Karpas-422 (cell line): ENCODE measurements around the gene TAS2R38. TPM values are rescaled to one million over a fixed set of nuclear protein-coding genes. Genes with fewer than 3 reads are reported as not detected.
"Not testable (repeated sequence)": the region's sequence is repeated elsewhere in the genome, so short reads cannot be mapped to it uniquely, and the experiment has no call there.

Experiments
- DNase-seq: peaks from one replicate; pipeline ENCODE4 v3.0.0-alpha.2; 2015
- H2AFZ ChIP-seq: fragments of 200-600 bp; sonication (generic); 2 replicates; pipeline ENCODE4 v1.6.1; 2014; ENCODE audit warnings: antibody characterized with exemption, low read length, mixed read lengths
- H3K27ac ChIP-seq: fragments of 200-600 bp; sonication (generic); 2 replicates; pipeline ENCODE4 v1.5.1; 2014; ENCODE audit warnings: mild to moderate bottlenecking, low read length, moderate library complexity
- H3K27me3 ChIP-seq: fragments of 200-600 bp; sonication (generic); 2 replicates; pipeline ENCODE4 v1.6.1; 2014; ENCODE audit warnings: low read length, mixed read lengths
- H3K36me3 ChIP-seq: fragments of 200-600 bp; sonication (generic); 2 replicates; pipeline ENCODE4 v1.6.1; 2014; ENCODE audit warnings: low read length, mixed read lengths; ENCODE audit not compliant: insufficient read depth
- H3K4me1 ChIP-seq: fragments of 200-600 bp; sonication (generic); 2 replicates; pipeline ENCODE4 v1.6.1; 2014; ENCODE audit warnings: mild to moderate bottlenecking, low read length, mixed read lengths
- H3K4me2 ChIP-seq: fragments of 200-600 bp; sonication (generic); 2 replicates; pipeline ENCODE4 v1.6.1; 2014; ENCODE audit warnings: low read length, low read depth, mild to moderate bottlenecking; ENCODE audit not compliant: poor library complexity, severe bottlenecking
- H3K4me3 ChIP-seq: fragments of 200-600 bp; sonication (generic); 2 replicates; pipeline ENCODE4 v1.5.1; 2014; ENCODE audit warnings: mild to moderate bottlenecking, antibody characterized with exemption, low read length, mixed read lengths
- H3K79me2 ChIP-seq: fragments of 200-600 bp; sonication (generic); 2 replicates; pipeline ENCODE4 v1.6.1; 2014; ENCODE audit warnings: mild to moderate bottlenecking, low read length, mixed read lengths
- H3K9ac ChIP-seq: fragments of 200-600 bp; sonication (generic); 2 replicates; pipeline ENCODE4 v1.6.0; 2014; ENCODE audit warnings: low read length
- H3K9me2 ChIP-seq: fragments of 200-600 bp; sonication (generic), shearing (Covaris generic); replicated peaks from 2 replicates; pipeline ENCODE4 v1.6.0; 2014; ENCODE audit warnings: mild to moderate bottlenecking, low read length, moderate library complexity; ENCODE audit not compliant: insufficient read depth
- H3K9me3 ChIP-seq: fragments of 300-700, 200-600 bp; sonication (generic); 2 replicates; pipeline ENCODE4 v1.6.1; 2014; ENCODE audit warnings: low read length, mixed read lengths
- H4K20me1 ChIP-seq: fragments of 200-600 bp; sonication (generic); 2 replicates; pipeline ENCODE4 v1.6.1; 2014; ENCODE audit warnings: mild to moderate bottlenecking, antibody characterized with exemption, low read length, low read depth; ENCODE audit not compliant: insufficient read depth
- total RNA-seq: library from RNA; depleted of rRNA; stranded (reverse); fragments of >200 nt; shearing (Covaris generic); gene quantifications from 2 replicates; pipeline ENCODE4 v1.2.3, GENCODE V29; 2014; ENCODE audit warnings: low replicate concordance

The TAS2R38 gene
- total RNA-seq, 1 experiment from 2014 or later, result not detected

GRCh38 chr7:141987803-141988202 is 14.2 kb upstream of the TAS2R38 start:
- not testable (repeated sequence) for H3K9ac ChIP-seq, DNase-seq, H3K9me3 ChIP-seq, H2AFZ ChIP-seq, H3K9me2 ChIP-seq, H3K4me1 ChIP-seq, H3K4me2 ChIP-seq, H3K79me2 ChIP-seq, H4K20me1 ChIP-seq, H3K36me3 ChIP-seq, H3K27ac ChIP-seq, H3K4me3 ChIP-seq, H3K27me3 ChIP-seq

DNA sequence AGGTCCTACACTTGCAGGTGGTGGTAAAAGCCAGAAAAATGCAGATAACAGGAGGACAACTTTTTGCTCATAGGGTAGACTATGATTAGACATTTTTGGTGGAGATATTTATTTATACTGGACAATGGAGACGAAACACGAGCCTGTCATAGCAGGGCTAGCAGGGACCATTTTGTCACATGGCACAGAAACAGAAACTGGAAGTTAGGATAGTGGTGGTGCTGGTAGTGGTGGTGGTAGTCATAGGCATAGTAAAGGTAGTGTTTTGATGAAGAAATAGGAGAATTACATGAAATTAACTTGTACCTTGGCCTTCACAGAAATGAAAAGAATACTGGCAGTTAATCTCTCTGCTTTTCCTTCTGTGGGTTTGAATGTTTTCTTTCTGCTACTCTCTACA is 13.3 kb upstream of the TAS2R38 start:
- Histone ChIP-seq H3K36me3 (no peaks in the 10 kb centered on the region), H3K79me2 (no peaks in the 10 kb centered on the region), H3K4me1 (no peaks in the 10 kb centered on the region), H2AFZ (no peak overlapping the region), H3K9me2 (no peaks in the 10 kb centered on the region), H3K4me3 (no peak overlapping the region), H4K20me1 (no peaks in the 10 kb centered on the region), H3K4me2 (no peak overlapping the region), H3K9ac (no peak overlapping the region), H3K27ac (no peak overlapping the region), H3K9me3 (no peaks in the 10 kb centered on the region), H3K27me3 (no peaks in the 10 kb centered on the region)
- no peak for DNase-seq

DNA sequence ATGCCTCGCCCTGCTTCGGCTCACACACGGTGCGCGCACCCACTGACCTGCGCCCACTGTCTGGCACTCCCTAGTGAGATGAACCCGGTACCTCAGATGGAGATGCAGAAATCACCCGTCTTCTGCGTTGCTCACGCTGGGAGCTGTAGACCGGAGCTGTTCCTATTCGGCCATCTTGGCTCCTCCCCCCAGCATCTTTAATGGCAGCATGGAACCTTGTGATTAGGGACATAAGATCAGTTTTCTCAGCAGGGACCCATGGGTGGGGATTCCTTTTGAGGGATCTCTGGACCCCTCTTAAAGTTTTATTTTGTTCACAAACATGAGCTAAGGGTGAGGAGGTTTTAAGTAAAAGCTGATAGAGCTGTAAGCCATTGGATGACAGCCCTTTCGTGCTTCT is 12.4 kb upstream of the TAS2R38 start:
- not testable (repeated sequence) for DNase-seq, H3K9ac ChIP-seq, H2AFZ ChIP-seq, H3K9me3 ChIP-seq, H3K4me2 ChIP-seq, H4K20me1 ChIP-seq, H3K9me2 ChIP-seq, H3K36me3 ChIP-seq, H3K4me3 ChIP-seq, H3K27me3 ChIP-seq, H3K27ac ChIP-seq, H3K79me2 ChIP-seq, H3K4me1 ChIP-seq

DNA sequence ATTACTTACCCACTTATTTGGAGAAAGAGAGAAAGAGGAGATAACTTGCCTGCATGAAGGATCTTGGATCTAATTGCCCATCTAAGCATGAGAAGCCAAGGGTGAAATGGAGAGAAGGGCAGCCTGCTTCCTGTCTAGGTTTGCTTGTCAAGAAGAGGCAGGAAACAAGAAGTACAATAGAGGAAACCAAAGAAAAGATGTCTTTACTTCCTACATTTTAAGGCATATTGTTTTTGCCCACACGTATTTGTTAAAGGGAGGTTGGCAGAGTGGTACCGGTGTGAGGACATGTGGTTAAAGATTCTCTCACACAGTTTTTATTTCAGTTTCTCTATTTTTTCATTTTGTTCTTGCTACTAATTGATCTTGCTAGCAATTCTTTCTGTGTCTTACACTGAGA is 6.0 kb upstream of the TAS2R38 start:
- Histone ChIP-seq H3K27ac (no peak overlapping the region), H3K36me3 (no peaks in the 10 kb centered on the region), H3K27me3 (no peaks in the 10 kb centered on the region), H3K4me3 (no peak overlapping the region), H3K9ac (no peak overlapping the region), H3K9me3 (no peaks in the 10 kb centered on the region), H4K20me1 (no peaks in the 10 kb centered on the region), H3K9me2 (no peaks in the 10 kb centered on the region), H3K79me2 (no peaks in the 10 kb centered on the region), H3K4me1 (peaks cover 3% of the 10 kb centered on the region), H3K4me2 (no peak overlapping the region), H2AFZ (no peak overlapping the region)
- DNase-seq, result no peak

- Histone ChIP-seq H3K9me3 (no peaks in the 10 kb centered on the region), H4K20me1 (no peaks in the 10 kb centered on the region), H3K27me3 (no peaks in the 10 kb centered on the region), H3K27ac (no peak overlapping the region), H3K36me3 (no peaks in the 10 kb centered on the region), H3K79me2 (no peaks in the 10 kb centered on the region), H3K9me2 (no peaks in the 10 kb centered on the region), H3K4me2 (no peak overlapping the region), H3K4me3 (no peak overlapping the region), H3K9ac (no peak overlapping the region), H3K4me1 (peaks cover 15% of the 10 kb centered on the region), H2AFZ (no peak overlapping the region)
- DNase-seq, result no peak
These were observed 4.8 kb upstream of the TAS2R38 start for GRCh38 chr7:141978351-141978750.

GRCh38 chr7:141976524-141977245 is 3.1 kb upstream of the TAS2R38 start:
- Histone ChIP-seq H3K27me3 (no peaks in the 10 kb centered on the region), H3K36me3 (no peaks in the 10 kb centered on the region), H3K27ac (no peak overlapping the region), H3K79me2 (no peaks in the 10 kb centered on the region), H2AFZ (no peak overlapping the region), H3K4me1 (peaks cover 19% of the 10 kb centered on the region), H3K9me2 (no peaks in the 10 kb centered on the region), H3K9ac (no peak overlapping the region), H3K4me3 (no peak overlapping the region), H3K4me2 (no peak overlapping the region), H3K9me3 (no peaks in the 10 kb centered on the region), H4K20me1 (no peaks in the 10 kb centered on the region)
- DNase-seq, result no peak

- no peak overlapping the region for H2AFZ ChIP-seq
- H4K20me1 ChIP-seq, result no peaks in the 10 kb centered on the region
- H3K36me3 ChIP-seq, result no peaks in the 10 kb centered on the region
- H3K9me3 ChIP-seq, result no peaks in the 10 kb centered on the region
- H3K79me2 ChIP-seq, result no peaks in the 10 kb centered on the region
- H3K4me3 ChIP-seq, result no peak overlapping the region
- H3K4me2 ChIP-seq, result no peak overlapping the region
- H3K9ac ChIP-seq, result no peak overlapping the region
- no peaks in the 10 kb centered on the region for H3K27me3 ChIP-seq
- peak; percentile 84 for DNase-seq
- peaks cover 19% of the 10 kb centered on the region for H3K4me1 ChIP-seq
- H3K27ac ChIP-seq, result no peak overlapping the region
- no peaks in the 10 kb centered on the region for H3K9me2 ChIP-seq
These were observed 2.4 kb upstream of the TAS2R38 start for GRCh38 chr7:141975806-141976523.

- H3K36me3 ChIP-seq, result no peaks in the 10 kb centered on the region
- H3K4me1 ChIP-seq, result peaks cover 19% of the 10 kb centered on the region
- H3K27me3 ChIP-seq, result no peaks in the 10 kb centered on the region
- peak overlapping the region; percentile 23 for H3K4me2 ChIP-seq
- no peak overlapping the region for H3K4me3 ChIP-seq
- H3K9ac ChIP-seq, result no peak overlapping the region
- no peak overlapping the region for H2AFZ ChIP-seq
- DNase-seq, result peak; percentile 62
- no peaks in the 10 kb centered on the region for H3K9me3 ChIP-seq
- H3K27ac ChIP-seq, result no peak overlapping the region
- no peaks in the 10 kb centered on the region for H3K79me2 ChIP-seq
- H3K9me2 ChIP-seq, result no peaks in the 10 kb centered on the region
- H4K20me1 ChIP-seq, result no peaks in the 10 kb centered on the region
These were observed 1.3 kb upstream of the TAS2R38 start for GRCh38 chr7:141974831-141975230.
